ENCODE measurements around the gene PKNOX2. TPM values are rescaled to one million over a fixed set of nuclear protein-coding genes. Genes with fewer than 3 reads are reported as not detected.

The PKNOX2 gene
- total RNA-seq, 4 donors from 2014 or later: 0.27 to 4.8 (median 0.75) TPM; not detected in 1

DNA sequence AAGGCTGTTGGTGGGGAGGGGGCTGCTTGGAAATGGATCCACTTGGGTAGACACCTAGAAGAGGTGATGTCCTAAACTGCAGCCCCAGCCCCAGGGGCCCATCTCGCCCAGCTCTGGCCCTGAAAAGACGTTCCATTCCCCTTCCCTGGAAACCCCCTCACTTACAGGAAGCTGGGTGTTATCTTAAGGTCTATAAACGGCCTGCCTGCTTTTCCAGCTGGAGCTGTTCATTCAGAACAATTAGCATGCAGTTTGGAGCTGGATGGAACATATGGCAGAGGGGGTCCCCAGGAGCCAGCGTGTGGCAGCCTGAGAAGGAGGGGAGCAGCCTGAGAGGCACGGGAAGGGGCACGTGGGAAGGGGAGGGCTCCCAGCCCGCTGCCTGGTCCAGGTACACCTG is 139.6 kb downstream of the PKNOX2 start:
- H3K4me3 ChIP-seq: no peak overlapping the region
- intact Hi-C loops (cut with DNase I; ENCODE audit: low total_unique reads): no loop called here
- 46% methylated on average over 7 of the region's 7 CpGs; no CpG with 5 or more reads in 1 of the 2 donors for WGBS, 2 donors (ENCODE audit: low coverage in 1 of 2)
- H3K4me1 ChIP-seq: peaks cover 0 to 3% (median 0%) of the 10 kb centered on the region in 4 donors
- H3K36me3 ChIP-seq: no peaks in the 10 kb centered on the region
- no peaks in the 10 kb centered on the region for H3K27me3 ChIP-seq
- TF ChIP-seq EP300 (IDR thresholded peaks at IDR 0.05; ENCODE audit: low read depth) (no peak), POLR2A (IDR thresholded peaks at IDR 0.05) (no peak), POLR2AphosphoS5 (IDR thresholded peaks at IDR 0.05) (no peak)
- TF ChIP-seq, protein P1, sequence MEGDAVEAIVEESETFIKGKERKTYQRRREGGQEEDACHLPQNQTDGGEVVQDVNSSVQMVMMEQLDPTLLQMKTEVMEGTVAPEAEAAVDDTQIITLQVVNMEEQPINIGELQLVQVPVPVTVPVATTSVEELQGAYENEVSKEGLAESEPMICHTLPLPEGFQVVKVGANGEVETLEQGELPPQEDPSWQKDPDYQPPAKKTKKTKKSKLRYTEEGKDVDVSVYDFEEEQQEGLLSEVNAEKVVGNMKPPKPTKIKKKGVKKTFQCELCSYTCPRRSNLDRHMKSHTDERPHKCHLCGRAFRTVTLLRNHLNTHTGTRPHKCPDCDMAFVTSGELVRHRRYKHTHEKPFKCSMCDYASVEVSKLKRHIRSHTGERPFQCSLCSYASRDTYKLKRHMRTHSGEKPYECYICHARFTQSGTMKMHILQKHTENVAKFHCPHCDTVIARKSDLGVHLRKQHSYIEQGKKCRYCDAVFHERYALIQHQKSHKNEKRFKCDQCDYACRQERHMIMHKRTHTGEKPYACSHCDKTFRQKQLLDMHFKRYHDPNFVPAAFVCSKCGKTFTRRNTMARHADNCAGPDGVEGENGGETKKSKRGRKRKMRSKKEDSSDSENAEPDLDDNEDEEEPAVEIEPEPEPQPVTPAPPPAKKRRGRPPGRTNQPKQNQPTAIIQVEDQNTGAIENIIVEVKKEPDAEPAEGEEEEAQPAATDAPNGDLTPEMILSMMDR (IDR thresholded peaks at IDR 0.05): no peak
- no peak for DNase-seq
- in situ Hi-C loops (cut with MboI; ENCODE audit: low pct_ligation_motif_present in 1 of 4, low pct_unique_long_range_greater_than_20kb in 1 of 4, low sequenced_read_pairs in 3 of 4): no loop called here
- H3K27ac ChIP-seq: no peak overlapping the region
- H3K9me3 ChIP-seq: no peaks in the 10 kb centered on the region

DNA sequence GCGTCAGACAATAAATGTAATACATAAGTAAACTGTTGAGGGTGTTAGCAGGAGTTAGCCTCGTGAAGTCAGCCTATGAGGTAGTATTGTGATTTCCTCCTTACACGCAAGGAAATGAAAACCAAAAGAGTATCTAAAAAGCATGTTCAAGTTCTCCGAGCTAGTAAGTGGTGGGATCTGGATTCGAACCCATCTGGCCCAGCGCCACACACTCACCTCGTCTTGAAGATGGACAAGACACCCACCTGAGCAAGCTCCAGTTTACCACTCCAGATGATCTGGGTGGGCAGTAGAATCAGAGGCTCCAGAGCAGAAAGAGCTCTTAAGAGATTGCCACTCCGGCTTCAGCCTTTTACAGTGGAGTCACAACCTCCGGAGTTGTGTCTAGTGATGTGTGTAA is 140.3 kb downstream of the PKNOX2 start:
- no peak overlapping the region for H3K27ac ChIP-seq
- no peak overlapping the region for H3K4me3 ChIP-seq
- intact Hi-C loops (cut with DNase I; ENCODE audit: low total_unique reads): no loop called here
- in situ Hi-C loops (cut with MboI; ENCODE audit: low pct_ligation_motif_present in 1 of 4, low pct_unique_long_range_greater_than_20kb in 1 of 4, low sequenced_read_pairs in 3 of 4): no loop called here
- H3K27me3 ChIP-seq: no peaks in the 10 kb centered on the region
- no peak for TF ChIP-seq POLR2A (IDR thresholded peaks at IDR 0.05)
- TF ChIP-seq POLR2AphosphoS5 (IDR thresholded peaks at IDR 0.05): no peak
- TF ChIP-seq, protein P1 (IDR thresholded peaks at IDR 0.05): no peak
- TF ChIP-seq EP300 (IDR thresholded peaks at IDR 0.05; ENCODE audit: low read depth): no peak
- no peaks in the 10 kb centered on the region for H3K36me3 ChIP-seq
- peaks cover 0 to 3% (median 0%) of the 10 kb centered on the region in 4 donors for H3K4me1 ChIP-seq
- no peaks in the 10 kb centered on the region for H3K9me3 ChIP-seq
- WGBS, 2 donors (ENCODE audit: low coverage in 1 of 2): 81% methylated on average over 9 of the region's 9 CpGs; no CpG with 5 or more reads in 1 of the 2 donors
- no peak for DNase-seq

GRCh38 chr11:125305345-125305744 is 140.8 kb downstream of the PKNOX2 start:
- DNase-seq: no peak
- Histone ChIP-seq H3K27me3 (no peaks in the 10 kb centered on the region), H3K4me3 (no peak overlapping the region), H3K9me3 (no peaks in the 10 kb centered on the region), H3K36me3 (no peaks in the 10 kb centered on the region), H3K27ac (no peak overlapping the region), H3K4me1 (peaks cover 0 to 3% (median 0%) of the 10 kb centered on the region in 4 donors)
- in situ Hi-C loops (cut with MboI; ENCODE audit: low pct_ligation_motif_present in 1 of 4, low pct_unique_long_range_greater_than_20kb in 1 of 4, low sequenced_read_pairs in 3 of 4) (no loop called here), intact Hi-C loops (cut with DNase I; ENCODE audit: low total_unique reads) (no loop called here)
- 31 to 70% methylated on average over 2 to 7 of the region's 7 CpGs for WGBS, 2 donors (ENCODE audit: low coverage in 1 of 2)
- TF ChIP-seq, protein P1 (IDR thresholded peaks at IDR 0.05): no peak
- TF ChIP-seq EP300 (IDR thresholded peaks at IDR 0.05; ENCODE audit: low read depth): no peak
- TF ChIP-seq POLR2A (IDR thresholded peaks at IDR 0.05): no peak
- TF ChIP-seq POLR2AphosphoS5 (IDR thresholded peaks at IDR 0.05): no peak

GRCh38 chr11:125306476-125306875 is 141.9 kb downstream of the PKNOX2 start:
- in situ Hi-C loops (cut with MboI; ENCODE audit: low pct_ligation_motif_present in 1 of 4, low pct_unique_long_range_greater_than_20kb in 1 of 4, low sequenced_read_pairs in 3 of 4) (no loop called here), intact Hi-C loops (cut with DNase I; ENCODE audit: low total_unique reads) (no loop called here)
- Histone ChIP-seq H3K27ac (no peak overlapping the region), H3K4me3 (no peak overlapping the region), H3K36me3 (no peaks in the 10 kb centered on the region), H3K9me3 (no peaks in the 10 kb centered on the region), H3K4me1 (no peaks in the 10 kb centered on the region), H3K27me3 (no peaks in the 10 kb centered on the region)
- TF ChIP-seq POLR2A (IDR thresholded peaks at IDR 0.05) (no peak), POLR2AphosphoS5 (IDR thresholded peaks at IDR 0.05) (no peak), EP300 (IDR thresholded peaks at IDR 0.05; ENCODE audit: low read depth) (no peak)
- TF ChIP-seq, protein P1 (IDR thresholded peaks at IDR 0.05): no peak
- DNase-seq: no peak
- 62 to 90% methylated on average over 2 to 7 of the region's 7 CpGs for WGBS, 2 donors (ENCODE audit: low coverage in 1 of 2)

Data from transverse colon (tissue), 4 donors.